Measurements from ENCODE around the gene MRPL32. TPM values are rescaled to one million over a fixed set of nuclear protein-coding genes. Genes with fewer than 3 reads are reported as not detected.
A peak's percentile ranks its signal among the peaks of the same experiment; 100 is the strongest.

The MRPL32 gene
- total and polyA plus RNA-seq, 3 experiments from 2014 or later = 49.9 to 79.5 (median 74.6) TPM

GRCh38 chr7:42940985-42941847, 9.0 kb downstream of the MRPL32 start:
- POLR2A ChIA-PET = interaction anchor here (0.6 kb wide), 1 partner anchor 52 kb away, joined by 3 read pairs; no protein-coding TSS in a partner anchor
- Histone ChIP-seq H3K4me1 (ENCODE audit: insufficient read depth, low read length) (no peaks in the 10 kb centered on the region), H3K27me3 (ENCODE audit: insufficient read depth, low read length, poor library complexity, severe bottlenecking) (no peaks in the 10 kb centered on the region), H3K36me3 (ENCODE audit: insufficient read depth, low read length) (peaks cover 3% of the 10 kb centered on the region), H3K27ac (ENCODE audit: low read depth, low read length) (no peak overlapping the region), H3K9me3 (ENCODE audit: low read length) (no peaks in the 10 kb centered on the region), H3K4me3 (ENCODE audit: low read length) (no peak overlapping the region)
- Mint-ChIP-seq H3K36me3 (peaks cover 0 to 37% (median 11%) of the 10 kb centered on the region in 3 donors), H3K27ac (peak overlapping the region in 1 of 8 donors; percentile 48), H3K27me3 (peaks cover 0 to 1% of the 10 kb centered on the region in 2 donors), H3K9me3 (no peaks in the 10 kb centered on the region), H3K4me3 (no peak overlapping the region), H3K4me1 (peaks cover 4 to 23% (median 19%) of the 10 kb centered on the region in 3 donors)
- CTCF ChIA-PET = interaction anchor here (0.6 to 2.3 kb wide), 16 partner anchors 9 to 998 kb away, joined by 3 to 31 read pairs (median 4); partner anchors contain the start of genes COA1, MRPL32, PSMA2 and STK17A
- peak; percentile 41 to 74 (median 52) for DNase-seq

DNA sequence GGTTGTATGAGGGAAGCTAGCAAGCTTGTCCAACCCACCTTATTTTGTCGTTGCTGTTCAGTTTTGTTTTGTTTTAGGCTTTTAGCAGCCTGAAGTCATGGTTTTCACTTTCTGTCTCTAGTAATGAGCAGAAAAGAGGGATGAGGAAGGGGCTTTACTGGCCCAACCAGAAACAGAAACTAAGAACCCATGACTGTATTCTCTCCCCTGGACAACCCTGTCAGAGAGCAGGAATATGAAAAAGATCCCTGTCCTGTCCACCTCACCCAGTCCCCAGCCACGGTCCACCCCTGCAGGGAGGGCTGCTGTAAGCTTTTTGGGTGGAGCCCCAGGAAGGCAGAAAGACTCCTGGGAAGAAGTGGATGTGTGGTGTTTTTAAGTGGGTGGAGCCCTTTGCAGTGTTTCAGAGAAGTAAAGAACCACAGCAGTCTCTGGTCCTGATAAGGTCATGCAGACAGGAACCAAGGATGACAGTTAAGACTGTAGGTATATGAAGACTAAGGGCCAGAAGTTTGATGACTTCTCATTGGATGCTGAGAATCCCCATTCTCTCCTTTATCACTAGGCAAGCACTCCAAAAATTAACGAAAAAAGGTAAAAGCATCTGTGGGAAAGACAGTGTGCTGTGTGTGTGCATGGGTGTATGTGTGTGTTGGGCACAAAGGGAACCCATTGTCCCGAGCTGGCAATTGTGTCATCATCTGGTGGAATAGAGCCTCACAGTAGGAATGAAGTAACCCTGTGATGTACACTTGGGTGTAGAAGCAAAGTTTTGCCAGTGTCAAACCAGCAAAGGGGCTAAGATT, 13.8 kb downstream of the MRPL32 start:
- Histone ChIP-seq H3K27me3 (ENCODE audit: insufficient read depth, low read length, poor library complexity, severe bottlenecking) (no peaks in the 10 kb centered on the region), H3K27ac (ENCODE audit: low read depth, low read length) (no peak overlapping the region), H3K9me3 (ENCODE audit: low read length) (no peaks in the 10 kb centered on the region), H3K36me3 (ENCODE audit: insufficient read depth, low read length) (no peaks in the 10 kb centered on the region), H3K4me3 (ENCODE audit: low read length) (no peak overlapping the region), H3K4me1 (ENCODE audit: insufficient read depth, low read length) (no peaks in the 10 kb centered on the region)
- H3K36me3 Mint-ChIP-seq = no peaks in the 10 kb centered on the region
- CTCF ChIA-PET = interaction anchor here (1.0 kb wide), 1 partner anchor 11 kb away, joined by 3 read pairs; no protein-coding TSS in a partner anchor
- peak overlapping the region in 2 of 7 donors; percentile 6 to 38 for H3K4me3 Mint-ChIP-seq
- no peaks in the 10 kb centered on the region for H3K9me3 Mint-ChIP-seq
- POLR2A ChIA-PET = no interaction called here
- H3K27ac Mint-ChIP-seq = peak overlapping the region in 1 of 8 donors; percentile 25
- no peak for DNase-seq
- H3K4me1 Mint-ChIP-seq = peaks cover 2 to 9% (median 5%) of the 10 kb centered on the region in 3 donors
- peaks cover 1 to 7% of the 10 kb centered on the region in 2 donors for H3K27me3 Mint-ChIP-seq

- Histone ChIP-seq H3K4me1 (ENCODE audit: insufficient read depth, low read length) (no peaks in the 10 kb centered on the region), H3K27me3 (ENCODE audit: insufficient read depth, low read length, poor library complexity, severe bottlenecking) (no peaks in the 10 kb centered on the region), H3K36me3 (ENCODE audit: insufficient read depth, low read length) (no peaks in the 10 kb centered on the region), H3K4me3 (ENCODE audit: low read length) (no peak overlapping the region), H3K9me3 (ENCODE audit: low read length) (no peaks in the 10 kb centered on the region), H3K27ac (ENCODE audit: low read depth, low read length) (no peak overlapping the region)
- H3K36me3 Mint-ChIP-seq = no peaks in the 10 kb centered on the region
- no peaks in the 10 kb centered on the region for H3K9me3 Mint-ChIP-seq
- no peak overlapping the region for H3K27ac Mint-ChIP-seq
- ChIA-PET POLR2A (no interaction called here), CTCF (no interaction called here)
- DNase-seq = no peak
- peaks cover 2 to 9% (median 5%) of the 10 kb centered on the region in 3 donors for H3K4me1 Mint-ChIP-seq
- peaks cover 1 to 7% of the 10 kb centered on the region in 2 donors for H3K27me3 Mint-ChIP-seq
- no peak overlapping the region for H3K4me3 Mint-ChIP-seq
Measured at GRCh38 chr7:42946627-42946950, 14.4 kb downstream of the MRPL32 start.

DNA sequence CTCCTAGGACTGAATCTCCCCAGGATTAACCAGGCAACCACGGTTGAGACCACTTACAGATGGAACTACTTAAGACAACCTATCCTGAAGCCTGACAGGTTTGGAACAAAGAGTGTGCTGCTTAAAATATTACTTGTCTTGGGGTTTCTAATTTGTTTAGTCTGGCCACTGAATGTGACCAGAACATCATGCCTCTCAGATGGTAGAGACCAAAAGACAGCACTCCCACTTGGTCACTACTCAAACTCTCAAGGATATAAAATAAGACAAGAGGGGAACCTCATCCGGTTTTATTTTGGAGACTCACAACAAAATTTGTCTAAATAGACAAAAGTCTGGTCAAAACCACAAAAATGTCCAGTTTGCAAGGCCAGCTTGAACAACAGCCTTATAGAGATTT, 15.3 kb downstream of the MRPL32 start:
- POLR2A ChIA-PET = no interaction called here
- H3K27ac Mint-ChIP-seq = no peak overlapping the region

DNA sequence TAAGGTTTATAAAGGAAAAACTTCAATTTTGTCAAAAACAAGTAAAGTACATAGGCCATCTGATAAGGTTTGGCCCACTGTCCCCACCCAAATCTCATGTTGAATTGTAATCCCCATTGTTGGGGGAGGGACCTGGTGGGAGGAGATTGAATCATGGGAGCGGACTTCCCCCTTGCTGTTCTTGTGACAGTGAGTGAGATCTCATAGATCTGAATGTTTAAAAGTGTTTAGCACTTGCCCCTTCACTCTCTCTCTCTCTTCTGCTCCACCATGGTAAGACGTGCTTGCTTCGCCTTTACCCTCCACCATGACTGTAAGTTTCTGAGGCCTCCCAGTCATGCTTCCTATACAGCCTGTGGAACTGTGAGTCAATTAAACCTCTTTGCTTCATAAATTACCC, 18.2 kb downstream of the MRPL32 start:
- POLR2A ChIA-PET = no interaction called here

More for the DNA sequence above, 15.3 kb downstream of the MRPL32 start:
- Mint-ChIP-seq H3K4me1 (peaks cover 2 to 9% (median 5%) of the 10 kb centered on the region in 3 donors), H3K4me3 (no peak overlapping the region), H3K27me3 (peaks cover 1 to 7% of the 10 kb centered on the region in 2 donors), H3K9me3 (no peaks in the 10 kb centered on the region), H3K36me3 (no peaks in the 10 kb centered on the region)
- Histone ChIP-seq H3K27ac (ENCODE audit: low read depth, low read length) (no peak overlapping the region), H3K4me1 (ENCODE audit: insufficient read depth, low read length) (no peaks in the 10 kb centered on the region), H3K4me3 (ENCODE audit: low read length) (no peak overlapping the region), H3K9me3 (ENCODE audit: low read length) (no peaks in the 10 kb centered on the region), H3K27me3 (ENCODE audit: insufficient read depth, low read length, poor library complexity, severe bottlenecking) (no peaks in the 10 kb centered on the region), H3K36me3 (ENCODE audit: insufficient read depth, low read length) (no peaks in the 10 kb centered on the region)
- CTCF ChIA-PET = no interaction called here
- DNase-seq = no peak

DNA sequence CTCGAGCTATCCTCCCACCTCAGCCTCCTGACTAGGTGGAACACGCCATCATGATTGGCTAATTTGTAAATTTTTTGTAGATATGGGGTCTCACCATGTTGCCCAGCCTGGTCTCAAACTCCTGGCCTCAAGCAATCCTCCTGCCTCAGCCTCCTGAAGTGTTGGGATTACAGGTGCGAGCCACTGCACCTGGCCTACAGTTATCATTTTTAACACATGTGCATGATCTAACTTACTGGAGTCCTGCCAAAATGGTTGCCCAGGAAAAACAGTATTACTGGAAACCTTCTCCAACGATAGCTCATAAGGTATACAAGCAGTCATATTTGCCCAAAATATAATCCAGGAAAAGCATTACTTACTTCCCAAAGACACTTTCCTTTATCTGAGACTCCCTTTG, 20.2 kb downstream of the MRPL32 start:
- H3K4me1 ChIP-seq (ENCODE audit: insufficient read depth, low read length) = no peaks in the 10 kb centered on the region
- CTCF ChIA-PET = no interaction called here
- POLR2A ChIA-PET = no interaction called here
- no peaks in the 10 kb centered on the region for H3K27me3 ChIP-seq (ENCODE audit: insufficient read depth, low read length, poor library complexity, severe bottlenecking)
- Mint-ChIP-seq H3K4me3 (no peak overlapping the region), H3K36me3 (peaks cover 0 to 8% (median 3%) of the 10 kb centered on the region in 3 donors), H3K9me3 (peaks cover 0 to 18% (median 9%) of the 10 kb centered on the region in 5 donors), H3K27me3 (peaks cover 0 to 7% of the 10 kb centered on the region in 2 donors), H3K4me1 (no peaks in the 10 kb centered on the region), H3K27ac (no peak overlapping the region)
- no peak overlapping the region for H3K4me3 ChIP-seq (ENCODE audit: low read length)
- no peak for DNase-seq
- H3K9me3 ChIP-seq (ENCODE audit: low read length) = no peaks in the 10 kb centered on the region
- no peak overlapping the region for H3K27ac ChIP-seq (ENCODE audit: low read depth, low read length)
- no peaks in the 10 kb centered on the region for H3K36me3 ChIP-seq (ENCODE audit: insufficient read depth, low read length)

More for the DNA sequence above, 18.2 kb downstream of the MRPL32 start:
- no peak overlapping the region for H3K4me3 ChIP-seq (ENCODE audit: low read length)
- no peak overlapping the region for H3K27ac ChIP-seq (ENCODE audit: low read depth, low read length)
- DNase-seq = no peak
- Mint-ChIP-seq H3K27ac (no peak overlapping the region), H3K27me3 (peaks cover 0 to 7% of the 10 kb centered on the region in 2 donors), H3K9me3 (peaks cover 0 to 8% (median 3%) of the 10 kb centered on the region in 5 donors), H3K4me1 (peaks cover 2 to 9% (median 5%) of the 10 kb centered on the region in 3 donors), H3K36me3 (peaks cover 0 to 4% (median 3%) of the 10 kb centered on the region in 3 donors), H3K4me3 (no peak overlapping the region)
- H3K27me3 ChIP-seq (ENCODE audit: insufficient read depth, low read length, poor library complexity, severe bottlenecking) = no peaks in the 10 kb centered on the region
- H3K9me3 ChIP-seq (ENCODE audit: low read length) = no peaks in the 10 kb centered on the region
- no peaks in the 10 kb centered on the region for H3K36me3 ChIP-seq (ENCODE audit: insufficient read depth, low read length)
- H3K4me1 ChIP-seq (ENCODE audit: insufficient read depth, low read length) = no peaks in the 10 kb centered on the region
- CTCF ChIA-PET = no interaction called here

- Histone ChIP-seq H3K9me3 (ENCODE audit: low read length) (no peaks in the 10 kb centered on the region), H3K36me3 (ENCODE audit: insufficient read depth, low read length) (no peaks in the 10 kb centered on the region), H3K27me3 (ENCODE audit: insufficient read depth, low read length, poor library complexity, severe bottlenecking) (no peaks in the 10 kb centered on the region), H3K4me3 (ENCODE audit: low read length) (no peak overlapping the region), H3K4me1 (ENCODE audit: insufficient read depth, low read length) (no peaks in the 10 kb centered on the region), H3K27ac (ENCODE audit: low read depth, low read length) (no peak overlapping the region)
- no peaks in the 10 kb centered on the region for H3K4me1 Mint-ChIP-seq
- H3K27ac Mint-ChIP-seq = no peak overlapping the region
- H3K4me3 Mint-ChIP-seq = no peak overlapping the region
- ChIA-PET CTCF (no interaction called here), POLR2A (no interaction called here)
- peaks cover 0 to 7% of the 10 kb centered on the region in 2 donors for H3K27me3 Mint-ChIP-seq
- peaks cover 0 to 8% (median 3%) of the 10 kb centered on the region in 3 donors for H3K36me3 Mint-ChIP-seq
- DNase-seq = no peak
- peaks cover 0 to 18% (median 11%) of the 10 kb centered on the region in 5 donors for H3K9me3 Mint-ChIP-seq
Measured at GRCh38 chr7:42953994-42954393, 21.8 kb downstream of the MRPL32 start.

DNA sequence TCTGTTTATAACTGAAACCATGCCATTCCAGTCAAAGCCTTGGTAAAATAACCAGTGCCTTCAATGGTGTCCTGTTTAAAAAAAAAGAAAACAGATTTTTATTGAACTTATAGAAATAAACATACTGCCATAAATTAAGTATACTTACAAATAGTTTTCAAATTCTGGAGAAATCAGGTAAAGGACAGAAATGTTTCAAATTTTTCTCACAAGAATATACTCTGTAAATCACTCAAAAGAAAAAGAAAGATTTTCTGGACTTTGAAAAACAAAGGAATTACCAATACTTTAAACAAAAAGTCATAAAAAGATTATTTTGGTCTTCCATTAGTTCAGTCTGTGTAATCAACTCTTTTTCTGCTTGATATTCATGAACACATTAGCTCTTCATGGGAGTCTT, 23.9 kb downstream of the MRPL32 start:
- Mint-ChIP-seq H3K4me1 (no peaks in the 10 kb centered on the region), H3K4me3 (no peak overlapping the region), H3K27me3 (peaks cover 0 to 9% of the 10 kb centered on the region in 2 donors), H3K27ac (no peak overlapping the region), H3K9me3 (peaks cover 0 to 18% (median 11%) of the 10 kb centered on the region in 5 donors), H3K36me3 (peaks cover 0 to 8% (median 3%) of the 10 kb centered on the region in 3 donors)
- no peaks in the 10 kb centered on the region for H3K9me3 ChIP-seq (ENCODE audit: low read length)
- CTCF ChIA-PET = no interaction called here
- no peaks in the 10 kb centered on the region for H3K27me3 ChIP-seq (ENCODE audit: insufficient read depth, low read length, poor library complexity, severe bottlenecking)
- H3K36me3 ChIP-seq (ENCODE audit: insufficient read depth, low read length) = no peaks in the 10 kb centered on the region
- H3K27ac ChIP-seq (ENCODE audit: low read depth, low read length) = no peak overlapping the region
- no peak for DNase-seq
- POLR2A ChIA-PET = no interaction called here
- H3K4me3 ChIP-seq (ENCODE audit: low read length) = no peak overlapping the region
- no peaks in the 10 kb centered on the region for H3K4me1 ChIP-seq (ENCODE audit: insufficient read depth, low read length)

Measured in CD8-positive, alpha-beta memory T cell (primary cell).